Psoas muscle (tissue), 8 donors: ENCODE measurements around the gene KATNAL1. TPM values are rescaled to one million over a fixed set of nuclear protein-coding genes. Genes with fewer than 3 reads are reported as not detected.
"Not testable (repeated sequence)": the region's sequence is repeated elsewhere in the genome, so short reads cannot be mapped to it uniquely, and the experiment has no call there.

Experiments
- ATAC-seq, 4 donors: fragments of 200-7000 bp; cut with Tn5 transposase; one replicate each; pipeline ENCODE4 v1.9.1; 2020; ENCODE audit warnings: moderate library complexity in 3 of 4, mild to moderate bottlenecking in 2 of 4
- DNase-seq, 2 donors: peaks; one replicate each; pipeline ENCODE4 v3.0.0-alpha.2; 2020
- H3K27ac ChIP-seq: fragments of 200-600 bp; one replicate; pipeline ENCODE4 v1.8.0; 2022
- H3K27me3 ChIP-seq, 3 donors: fragments of 200-600 bp in 1 of 3; one replicate each; pipeline versions ENCODE4 v1.6.1 to v1.8.0; 2013 to 2022; ENCODE audit warnings: low read length in 2 of 3, mild to moderate bottlenecking in 2 of 3, moderate library complexity in 1 of 3; ENCODE audit not compliant: insufficient read depth in 3 of 3
- H3K36me3 ChIP-seq, 2 donors: fragments of 200-600 bp in 1 of 2; one replicate each; pipeline versions ENCODE4 v1.6.1 to v1.8.0; 2013 to 2022; ENCODE audit warnings: low read depth in 1 of 2, mild to moderate bottlenecking in 1 of 2, moderate library complexity in 1 of 2; ENCODE audit not compliant: insufficient read depth in 1 of 2
- H3K4me1 ChIP-seq: fragments of 200-600 bp; one replicate; pipeline ENCODE4 v1.8.0; 2022
- H3K4me3 ChIP-seq: fragments of 200-600 bp; one replicate; pipeline ENCODE4 v1.8.0; 2022; ENCODE audit warnings: mild to moderate bottlenecking
- H3K9me3 ChIP-seq: fragments of 200-600 bp; one replicate; pipeline ENCODE4 v1.8.0; 2022
- CTCF ChIP-seq: fragments of 200-600 bp; IDR thresholded peaks from one replicate; pipeline ENCODE4 v1.8.0; 2022; ENCODE audit warnings: antibody characterized with exemption
- WGBS, 3 donors: extraction: QIAGEN DNeasy Blood & Tissue Kit; methylation state at CpG; one replicate each; pipeline versions ENCODE4 v1.1.6 to v1.1.7; 2013; 5-methylcytosine and 5-hydroxymethylcytosine counted together
- intact Hi-C, 2 donors: fragments of 100-400 bp; cut with DNase I; formaldehyde crosslinking; loops; one replicate each; pipeline versions ENCODE4 v1.11.0 to v1.14.2; 2022
- polyA plus RNA-seq, 3 donors: library from polyadenylated mRNA; stranded (reverse); fragments of 200-250 nt; gene quantifications; one replicate each; pipeline ENCODE4 v1.2.3, GENCODE V29; 2013
- total RNA-seq, 4 donors: library from RNA; stranded (reverse); fragmentation: NEBNext Ultra II Directional in 2 of 4; extraction: Animal tissue kit (Norgen Biotek cat#: 25700) in 2 of 4; gene quantifications; one replicate each; pipeline versions ENCODE4 v1.2.1 to v1.2.4, GENCODE V29; 2021 to 2023
- donor health status: healthy with polysubstance abuse.
- donor health status: DM: no; HTN: no; CAD: no; lungs with moderate emphysema.
- donor health status: Bipolar disorder and iron deficiency.
- donor health status: healthy.
- donor health status: DM: yes; HTN: yes; CAD: no.
- donor health status: DM: no; HTN: no; CAD: no.
- donor health status: DM: no; HTN: no; CAD: no.
- donor health status: DM: yes; HTN: yes; CAD: no.

KATNAL1 gene
- total and polyA plus RNA-seq, 7 donors, result 2.2 to 16.1 (median 9.8) TPM

- ATAC-seq, result no peak
- H3K9me3 ChIP-seq, result no peaks in the 10 kb centered on the region
- 92 to 98% (median 98%) methylated on average over 2 of the region's 2 CpGs for WGBS, 3 donors
- intact Hi-C loops, result no loop called here
- no peaks in the 10 kb centered on the region for H3K27me3 ChIP-seq
- no peak for DNase-seq
- H3K4me1 ChIP-seq, result peaks cover 6% of the 10 kb centered on the region
- TF ChIP-seq CTCF, result no peak
- H3K36me3 ChIP-seq, result no peaks in the 10 kb centered on the region
- H3K4me3 ChIP-seq, result no peak overlapping the region
- H3K27ac ChIP-seq, result no peak overlapping the region
These were observed 12.2 kb downstream of the KATNAL1 start for GRCh38 chr13:30295116-30295515.

GRCh38 chr13:30294004-30294403 lies 13.3 kb downstream of the KATNAL1 start:
- Histone ChIP-seq H3K36me3 (no peaks in the 10 kb centered on the region), H3K9me3 (no peaks in the 10 kb centered on the region), H3K27ac (no peak overlapping the region), H3K27me3 (no peaks in the 10 kb centered on the region), H3K4me3 (no peak overlapping the region), H3K4me1 (peaks cover 14% of the 10 kb centered on the region)
- WGBS, 3 donors, result 83 to 84% (median 84%) methylated on average over 3 of the region's 3 CpGs
- TF ChIP-seq CTCF, result no peak
- intact Hi-C loops, result no loop called here
- ATAC-seq (no peak), DNase-seq (no peak)

GRCh38 chr13:30292325-30292724 lies 15.0 kb downstream of the KATNAL1 start:
- H3K27me3 ChIP-seq, result no peaks in the 10 kb centered on the region

GRCh38 chr13:30290812-30291436 lies 16.4 kb downstream of the KATNAL1 start:
- no peaks in the 10 kb centered on the region for H3K27me3 ChIP-seq
- peaks cover 15% of the 10 kb centered on the region for H3K4me1 ChIP-seq
- no peak overlapping the region for H3K27ac ChIP-seq
- ATAC-seq (no peak), DNase-seq (no peak)
- H3K9me3 ChIP-seq, result no peaks in the 10 kb centered on the region
- no peak for TF ChIP-seq CTCF
- no peaks in the 10 kb centered on the region for H3K36me3 ChIP-seq
- intact Hi-C loops, result no loop called here
- H3K4me3 ChIP-seq, result no peak overlapping the region
- WGBS, 3 donors, result 77 to 91% (median 84%) methylated on average over 4 of the region's 4 CpGs

More at GRCh38 chr13:30292325-30292724, 15.0 kb downstream of the KATNAL1 start:
- ATAC-seq (no peak), DNase-seq (no peak)
- intact Hi-C loops, result no loop called here
- no peaks in the 10 kb centered on the region for H3K9me3 ChIP-seq
- no peak for TF ChIP-seq CTCF
- peaks cover 15% of the 10 kb centered on the region for H3K4me1 ChIP-seq
- H3K36me3 ChIP-seq, result no peaks in the 10 kb centered on the region
- no peak overlapping the region for H3K27ac ChIP-seq
- H3K4me3 ChIP-seq, result no peak overlapping the region

- H3K9me3 ChIP-seq, result no peaks in the 10 kb centered on the region
- intact Hi-C loops, result no loop called here
- H3K4me1 ChIP-seq, result peaks cover 15% of the 10 kb centered on the region
- ATAC-seq (no peak), DNase-seq (no peak)
- no peak overlapping the region for H3K27ac ChIP-seq
- no peaks in the 10 kb centered on the region for H3K27me3 ChIP-seq
- H3K4me3 ChIP-seq, result no peak overlapping the region
- H3K36me3 ChIP-seq, result no peaks in the 10 kb centered on the region
- TF ChIP-seq CTCF, result no peak
These were observed 17.8 kb downstream of the KATNAL1 start for GRCh38 chr13:30289533-30289932.

GRCh38 chr13:30286059-30286458 lies 21.3 kb downstream of the KATNAL1 start:
- 92 to 94% (median 92%) methylated on average over 2 of the region's 2 CpGs for WGBS, 3 donors
- intact Hi-C loops, H3K27me3 ChIP-seq, H3K27ac ChIP-seq, H3K4me1 ChIP-seq, H3K4me3 ChIP-seq, H3K9me3 ChIP-seq, ATAC-seq, DNase-seq: not testable (repeated sequence)
- peaks cover 0 to 13% of the 10 kb centered on the region in 2 donors for H3K36me3 ChIP-seq
